ENCODE measurements around the gene ENOX1. TPM values are rescaled to one million over a fixed set of nuclear protein-coding genes. Genes with fewer than 3 reads are reported as not detected.
"Not testable (repeated sequence)": the region's sequence is repeated elsewhere in the genome, so short reads cannot be mapped to it uniquely, and the experiment has no call there.

ENOX1 gene
- polyA plus RNA-seq, 1 donor (not counting 4 experiments of a cell fraction or from before 2014, with no cell fraction given) = 1.1 TPM

DNA sequence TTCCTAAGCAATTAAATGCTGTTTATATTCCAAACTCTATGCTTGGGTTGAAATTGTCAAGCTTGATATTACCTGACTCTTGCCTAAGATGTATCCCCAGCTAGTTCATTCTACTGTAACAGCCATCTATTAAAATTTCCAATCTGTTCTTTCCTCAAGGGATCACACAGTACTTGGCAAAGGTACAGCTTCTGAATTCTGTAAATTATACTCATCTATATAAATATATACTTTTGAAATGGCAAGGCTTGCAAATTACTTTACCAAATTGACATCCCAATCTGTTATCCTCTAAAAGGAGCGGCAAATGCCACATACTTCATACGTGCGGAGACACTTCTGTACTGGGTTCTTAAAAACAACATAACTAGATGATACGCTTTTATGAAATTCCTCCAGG is 433.1 kb downstream of the ENOX1 start:
- Histone ChIP-seq H3K4me2 (ENCODE audit: control insufficient read depth, extremely low read depth, insufficient read depth, low read depth, low read length) (no peak overlapping the region), H3K9me1 (ENCODE audit: control insufficient read depth, extremely low read depth, insufficient read depth, low read length) (no peaks in the 10 kb centered on the region), H3K79me2 (ENCODE audit: control insufficient read depth, insufficient read depth, low read length) (no peaks in the 10 kb centered on the region), H3K27me3 (ENCODE audit: control insufficient read depth, extremely low read depth, insufficient read depth, low read length) (no peaks in the 10 kb centered on the region), H3K4me3 (ENCODE audit: control insufficient read depth in 2 of 3, extremely low read depth in 1 of 3, insufficient read depth in 2 of 3, low read depth in 1 of 3, low read length in 3 of 3) (no peak overlapping the region), H4K20me1 (ENCODE audit: control insufficient read depth, extremely low read depth, insufficient read depth, low read length) (no peaks in the 10 kb centered on the region), H3K36me3 (ENCODE audit: control insufficient read depth in 2 of 2, extremely low read depth in 1 of 2, insufficient read depth in 2 of 2, low read length in 2 of 2) (no peaks in the 10 kb centered on the region), H2AFZ (ENCODE audit: control insufficient read depth, low read length) (no peak overlapping the region), H3K27ac (ENCODE audit: control insufficient read depth, insufficient read depth, low read length) (no peak overlapping the region), H3K4me1 (ENCODE audit: control insufficient read depth, extremely low read depth, insufficient read depth, low read length) (peaks cover 3% of the 10 kb centered on the region), H3K9ac (ENCODE audit: control insufficient read depth, extremely low read depth, insufficient read depth, low read length) (no peak overlapping the region), H3K9me3 (ENCODE audit: control insufficient read depth, low read depth, low read length) (no peaks in the 10 kb centered on the region)
- DNase-seq (ENCODE audit: low read depth, low spot score) = no peak
- no peak for FAIRE-seq
- no peak for TF ChIP-seq EZH2 (IDR thresholded peaks at IDR 0.05; ENCODE audit: low read length)
- TF ChIP-seq, protein P1, sequence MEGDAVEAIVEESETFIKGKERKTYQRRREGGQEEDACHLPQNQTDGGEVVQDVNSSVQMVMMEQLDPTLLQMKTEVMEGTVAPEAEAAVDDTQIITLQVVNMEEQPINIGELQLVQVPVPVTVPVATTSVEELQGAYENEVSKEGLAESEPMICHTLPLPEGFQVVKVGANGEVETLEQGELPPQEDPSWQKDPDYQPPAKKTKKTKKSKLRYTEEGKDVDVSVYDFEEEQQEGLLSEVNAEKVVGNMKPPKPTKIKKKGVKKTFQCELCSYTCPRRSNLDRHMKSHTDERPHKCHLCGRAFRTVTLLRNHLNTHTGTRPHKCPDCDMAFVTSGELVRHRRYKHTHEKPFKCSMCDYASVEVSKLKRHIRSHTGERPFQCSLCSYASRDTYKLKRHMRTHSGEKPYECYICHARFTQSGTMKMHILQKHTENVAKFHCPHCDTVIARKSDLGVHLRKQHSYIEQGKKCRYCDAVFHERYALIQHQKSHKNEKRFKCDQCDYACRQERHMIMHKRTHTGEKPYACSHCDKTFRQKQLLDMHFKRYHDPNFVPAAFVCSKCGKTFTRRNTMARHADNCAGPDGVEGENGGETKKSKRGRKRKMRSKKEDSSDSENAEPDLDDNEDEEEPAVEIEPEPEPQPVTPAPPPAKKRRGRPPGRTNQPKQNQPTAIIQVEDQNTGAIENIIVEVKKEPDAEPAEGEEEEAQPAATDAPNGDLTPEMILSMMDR (optimal IDR thresholded peaks at IDR 0.05 in 1 of 3, IDR thresholded peaks at IDR 0.05 in 1 of 3, conservative IDR thresholded peaks at IDR 0.05 in 1 of 3; ENCODE audit: extremely low read depth in 1 of 3, insufficient read depth in 2 of 3, low read length in 3 of 3) = no peak
- dilution Hi-C loops (cut with MboI; ENCODE audit: extremely low pct_ligation_motif_present, low sequenced_read_pairs) = no loop called here

DNA sequence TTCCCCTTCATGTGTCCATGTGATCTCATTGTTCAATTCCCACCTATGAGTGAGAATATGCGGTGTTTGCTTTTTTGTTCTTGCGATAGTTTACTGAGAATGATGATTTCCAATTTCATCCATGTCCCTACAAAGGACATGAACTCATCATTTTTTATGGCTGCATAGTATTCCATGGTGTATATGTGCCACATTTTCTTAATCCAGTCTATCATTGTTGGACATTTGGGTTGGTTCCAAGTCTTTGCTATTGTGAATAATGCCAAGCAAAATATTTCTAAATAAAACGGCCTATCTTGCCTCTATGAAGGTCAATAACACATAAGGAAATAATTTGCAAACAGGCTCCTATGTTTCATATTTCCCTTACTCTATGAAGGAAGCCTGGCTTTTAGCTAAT is 435.2 kb downstream of the ENOX1 start:
- H3K4me3 ChIP-seq (ENCODE audit: control insufficient read depth in 2 of 3, extremely low read depth in 1 of 3, insufficient read depth in 2 of 3, low read depth in 1 of 3, low read length in 3 of 3); H3K79me2 ChIP-seq (ENCODE audit: control insufficient read depth, insufficient read depth, low read length); H4K20me1 ChIP-seq (ENCODE audit: control insufficient read depth, extremely low read depth, insufficient read depth, low read length); H3K36me3 ChIP-seq (ENCODE audit: control insufficient read depth in 2 of 2, extremely low read depth in 1 of 2, insufficient read depth in 2 of 2, low read length in 2 of 2); DNase-seq (ENCODE audit: low read depth, low spot score); H3K9ac ChIP-seq (ENCODE audit: control insufficient read depth, extremely low read depth, insufficient read depth, low read length); H3K9me3 ChIP-seq (ENCODE audit: control insufficient read depth, low read depth, low read length); H3K4me2 ChIP-seq (ENCODE audit: control insufficient read depth, extremely low read depth, insufficient read depth, low read depth, low read length); H3K27me3 ChIP-seq (ENCODE audit: control insufficient read depth, extremely low read depth, insufficient read depth, low read length); H3K9me1 ChIP-seq (ENCODE audit: control insufficient read depth, extremely low read depth, insufficient read depth, low read length); H2AFZ ChIP-seq (ENCODE audit: control insufficient read depth, low read length); dilution Hi-C loops (cut with MboI; ENCODE audit: extremely low pct_ligation_motif_present, low sequenced_read_pairs); FAIRE-seq; H3K27ac ChIP-seq (ENCODE audit: control insufficient read depth, insufficient read depth, low read length): not testable (repeated sequence)
- peaks cover 13% of the 10 kb centered on the region for H3K4me1 ChIP-seq (ENCODE audit: control insufficient read depth, extremely low read depth, insufficient read depth, low read length)

DNA sequence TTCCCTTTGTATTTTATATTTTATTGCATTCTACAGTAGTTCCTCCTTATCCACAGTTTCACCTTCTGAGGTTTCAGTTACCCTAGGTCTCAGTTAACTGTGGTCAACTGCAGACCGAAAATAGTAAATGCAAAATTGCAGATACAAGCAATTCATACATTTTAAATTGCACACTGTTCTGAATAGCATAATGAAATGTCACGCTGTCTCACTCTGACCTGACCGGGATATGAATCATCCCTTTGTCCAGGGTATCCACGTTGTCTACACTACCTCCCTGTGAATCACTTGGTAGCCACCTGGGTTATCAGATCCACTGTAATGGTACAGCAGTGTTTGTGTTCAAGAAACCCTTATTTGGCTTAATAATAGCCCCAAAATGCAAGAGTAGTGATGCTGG is 438.4 kb downstream of the ENOX1 start:
- Histone ChIP-seq H3K79me2 (ENCODE audit: control insufficient read depth, insufficient read depth, low read length) (no peaks in the 10 kb centered on the region), H3K27ac (ENCODE audit: control insufficient read depth, insufficient read depth, low read length) (no peak overlapping the region), H3K27me3 (ENCODE audit: control insufficient read depth, extremely low read depth, insufficient read depth, low read length) (no peaks in the 10 kb centered on the region), H3K9me3 (ENCODE audit: control insufficient read depth, low read depth, low read length) (no peaks in the 10 kb centered on the region), H3K4me2 (ENCODE audit: control insufficient read depth, extremely low read depth, insufficient read depth, low read depth, low read length) (peak overlapping the region; percentile 19), H3K4me3 (ENCODE audit: control insufficient read depth in 2 of 3, extremely low read depth in 1 of 3, insufficient read depth in 2 of 3, low read depth in 1 of 3, low read length in 3 of 3) (no peak overlapping the region), H3K9ac (ENCODE audit: control insufficient read depth, extremely low read depth, insufficient read depth, low read length) (no peak overlapping the region), H3K36me3 (ENCODE audit: control insufficient read depth in 2 of 2, extremely low read depth in 1 of 2, insufficient read depth in 2 of 2, low read length in 2 of 2) (no peaks in the 10 kb centered on the region), H3K4me1 (ENCODE audit: control insufficient read depth, extremely low read depth, insufficient read depth, low read length) (peaks cover 13% of the 10 kb centered on the region), H3K9me1 (ENCODE audit: control insufficient read depth, extremely low read depth, insufficient read depth, low read length) (no peaks in the 10 kb centered on the region), H2AFZ (ENCODE audit: control insufficient read depth, low read length) (no peak overlapping the region), H4K20me1 (ENCODE audit: control insufficient read depth, extremely low read depth, insufficient read depth, low read length) (no peaks in the 10 kb centered on the region)
- dilution Hi-C loops (cut with MboI; ENCODE audit: extremely low pct_ligation_motif_present, low sequenced_read_pairs) = no loop called here
- no peak for DNase-seq (ENCODE audit: low read depth, low spot score)
- peak; percentile 97 for FAIRE-seq
- TF ChIP-seq, protein P1 (optimal IDR thresholded peaks at IDR 0.05 in 1 of 3, IDR thresholded peaks at IDR 0.05 in 1 of 3, conservative IDR thresholded peaks at IDR 0.05 in 1 of 3; ENCODE audit: extremely low read depth in 1 of 3, insufficient read depth in 2 of 3, low read length in 3 of 3) = no peak
- TF ChIP-seq EZH2 (IDR thresholded peaks at IDR 0.05; ENCODE audit: low read length) = no peak

Data from keratinocyte (primary cell).